Measurements from ENCODE around the gene SERTAD2.

The SERTAD2 gene

GRCh38 chr2:64653109-64654062, at the start of gene SERTAD2:
SERTAD2 (minus strand) TSS chr2:64653913; CDS start chr2:64636871, 17,042 bp downstream.
- peak; percentile 53 for DNase-seq (ENCODE audit: low read depth)

- no peak for DNase-seq (ENCODE audit: low read depth)
These were observed 46.6 kb upstream of the SERTAD2 start for GRCh38 chr2:64700133-64700809.

DNA sequence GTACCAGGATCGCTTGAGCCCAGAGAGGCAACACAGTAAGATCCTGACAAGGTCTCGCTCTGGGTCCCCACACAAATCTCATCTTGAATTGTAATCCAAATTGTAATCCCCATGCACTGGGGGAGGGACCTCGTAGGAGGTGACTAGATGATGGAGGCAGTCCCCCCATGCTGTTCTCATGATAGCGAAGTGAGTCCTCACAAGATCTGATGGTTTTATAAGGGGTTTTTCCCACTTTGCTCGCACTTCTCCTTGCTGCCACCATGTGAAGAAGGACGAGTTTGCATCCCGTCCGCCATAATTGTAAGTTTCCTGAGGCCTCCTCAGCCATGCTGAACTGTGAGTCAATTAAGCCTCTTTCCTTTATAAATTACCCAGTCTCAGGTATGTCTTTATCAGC, 46.0 kb upstream of the SERTAD2 start:
- no peak for DNase-seq (ENCODE audit: low read depth)

DNA sequence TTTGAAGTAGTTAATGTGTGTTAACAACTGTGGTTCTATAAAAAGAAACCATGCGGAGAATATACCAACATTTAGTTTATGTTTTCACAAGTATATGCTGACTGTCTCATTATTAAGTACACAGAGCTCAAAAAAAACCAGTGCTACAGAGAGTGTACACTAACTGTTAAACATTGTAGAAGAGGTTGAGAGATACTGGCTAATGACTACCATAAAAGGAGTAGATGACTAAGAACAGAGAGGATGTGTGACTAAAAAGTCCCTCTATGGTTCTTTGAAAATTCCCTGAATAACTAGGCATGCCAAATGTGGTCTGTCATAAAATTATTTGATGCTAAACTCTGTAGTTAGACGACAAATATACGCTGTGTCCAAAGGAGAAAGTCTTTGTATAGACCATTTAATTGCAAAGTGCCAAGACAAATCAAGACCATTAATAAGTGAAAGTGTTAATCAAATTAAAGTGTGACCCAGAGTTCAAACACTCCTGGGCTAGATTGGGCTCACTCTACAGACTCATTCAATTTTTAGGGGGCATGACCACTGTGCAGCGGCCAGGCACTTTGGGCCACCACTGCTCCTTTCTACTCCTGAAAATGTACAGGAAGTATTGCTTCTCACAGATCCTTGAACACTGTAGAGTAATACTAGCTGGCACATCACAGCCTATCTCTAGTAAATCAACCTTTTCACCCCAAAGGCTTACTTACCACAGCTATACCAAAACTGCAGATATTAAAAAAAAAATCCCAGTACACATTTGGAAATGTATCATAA, 45.1 kb upstream of the SERTAD2 start:
- DNase-seq (ENCODE audit: low read depth): no peak

DNA sequence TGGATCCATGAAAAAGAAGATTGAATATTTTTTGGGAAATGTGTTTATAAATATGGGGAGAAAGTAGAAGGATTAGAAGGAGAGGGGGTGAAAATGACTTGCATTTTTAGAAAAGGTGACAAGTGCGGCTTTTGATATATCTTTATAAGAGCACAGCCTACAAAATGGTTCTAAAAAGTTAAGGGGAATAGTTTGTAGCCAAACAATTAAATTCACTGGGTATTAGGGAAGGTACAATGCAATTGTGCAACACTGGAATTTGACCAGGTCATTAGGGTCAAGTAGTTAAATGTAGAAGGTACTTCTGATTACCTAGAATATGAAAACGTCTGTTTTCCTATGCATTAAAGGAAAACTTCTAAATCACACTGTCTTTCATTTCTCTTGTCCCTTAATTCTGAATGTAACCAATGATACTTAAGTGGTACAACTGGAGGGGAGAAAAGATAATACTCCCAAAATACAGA, 44.5 kb upstream of the SERTAD2 start:
- DNase-seq (ENCODE audit: low read depth): no peak

DNA sequence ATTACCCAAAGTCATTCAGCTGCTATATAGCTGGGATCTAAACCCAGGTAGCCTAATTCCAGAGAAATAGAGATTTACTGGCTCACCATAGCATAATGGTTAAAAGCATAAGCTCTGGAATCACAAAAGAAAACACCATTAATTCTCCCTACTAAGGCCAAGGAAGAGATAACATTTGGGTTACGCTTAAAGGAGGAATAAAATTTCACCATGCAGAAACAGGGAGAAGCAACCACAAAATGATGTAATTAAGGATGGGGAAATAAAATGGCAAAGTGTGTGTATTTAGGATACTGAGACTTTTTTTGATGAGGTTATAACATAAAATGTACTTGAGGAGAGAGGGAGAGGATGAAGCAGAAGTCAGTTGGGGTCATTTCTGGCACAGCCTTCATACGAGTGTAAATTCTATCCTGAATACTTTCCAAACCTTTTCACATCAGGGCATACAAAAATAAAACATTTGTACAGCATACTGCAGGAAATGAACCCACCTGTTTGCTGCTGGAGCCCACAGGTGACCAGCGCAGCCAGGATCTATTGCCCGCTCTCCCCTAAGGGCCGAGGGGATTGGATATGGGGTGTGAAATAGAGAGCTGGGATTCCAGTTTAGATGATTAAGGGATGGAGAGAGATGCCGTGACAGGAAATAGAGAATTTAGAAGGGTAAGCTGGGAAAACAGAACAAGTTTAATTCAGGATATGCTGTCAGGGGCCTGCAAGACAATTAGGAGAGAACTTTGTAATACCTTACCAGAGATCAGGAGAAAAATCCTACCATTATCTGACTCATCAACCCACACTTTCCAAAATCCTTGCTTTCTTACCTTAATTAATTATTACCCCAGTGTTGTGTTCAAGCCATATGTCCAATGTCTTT, 43.8 kb upstream of the SERTAD2 start:
- no peak for DNase-seq (ENCODE audit: low read depth)

DNA sequence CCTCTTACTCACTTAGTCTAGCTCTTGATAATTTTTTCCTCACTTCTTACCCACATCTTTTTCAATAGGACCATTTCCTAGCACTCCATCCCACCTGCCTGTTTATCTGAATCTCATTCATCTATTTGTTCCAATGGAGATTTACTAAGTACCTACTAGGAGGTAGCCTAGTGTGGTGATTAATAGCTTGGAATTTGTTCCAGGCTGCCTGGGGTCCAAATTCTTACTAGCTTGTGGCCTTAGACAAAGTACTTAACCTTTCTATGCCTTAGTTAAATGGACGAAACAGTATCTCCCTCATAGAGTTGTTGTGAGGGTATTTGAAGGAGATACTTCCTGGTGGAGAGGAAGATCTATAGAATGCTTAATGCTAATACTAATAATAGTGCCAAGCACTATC, 42.9 kb upstream of the SERTAD2 start:
- DNase-seq (ENCODE audit: low read depth): no peak

DNA sequence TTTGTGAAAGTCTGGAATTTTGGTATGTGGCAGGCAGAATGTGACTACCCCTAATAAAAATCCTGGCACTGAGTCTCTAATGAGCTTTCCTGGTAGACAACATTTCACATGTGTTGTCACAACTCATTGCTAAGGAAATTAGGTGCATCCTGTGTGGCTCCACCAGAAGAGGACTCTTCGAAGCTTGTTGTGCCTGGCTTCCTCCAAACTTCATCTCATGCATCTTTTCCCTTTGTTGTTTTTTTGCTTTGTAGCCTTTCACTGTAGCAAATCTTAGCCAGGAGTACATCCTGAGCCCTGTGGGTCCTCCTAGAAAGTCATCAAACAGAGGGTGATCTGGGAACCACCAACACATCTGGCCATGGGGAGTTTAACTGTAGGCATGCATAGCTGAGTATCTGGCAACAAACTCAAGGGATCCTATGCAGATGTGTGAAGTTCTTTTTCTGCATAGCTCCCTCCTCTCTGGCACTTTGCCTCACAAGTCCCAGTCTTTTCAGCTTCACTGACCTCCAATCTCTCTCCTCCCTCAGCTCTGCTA, 42.1 kb upstream of the SERTAD2 start:
- DNase-seq (ENCODE audit: low read depth): no peak

GRCh38 chr2:64692401-64692800, 38.7 kb upstream of the SERTAD2 start:
- DNase-seq (ENCODE audit: low read depth): no peak

DNA sequence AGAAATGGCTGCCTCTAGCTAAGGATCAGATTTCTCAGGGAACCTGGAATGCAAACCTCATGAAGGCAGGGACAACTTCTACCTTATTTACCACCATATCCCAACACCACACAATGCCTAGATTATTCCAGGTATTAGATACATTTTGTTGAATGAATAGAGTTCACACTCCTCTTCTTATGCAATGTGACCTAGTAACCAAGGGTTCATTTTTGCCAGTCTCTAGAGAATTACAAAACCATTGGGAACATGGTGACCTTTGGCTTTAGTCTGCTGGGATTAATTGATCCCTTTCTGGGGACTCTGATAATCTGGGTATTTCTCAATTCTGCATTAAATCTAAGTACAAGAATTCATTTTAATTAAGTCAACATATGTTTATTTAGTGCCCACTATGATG, 35.2 kb upstream of the SERTAD2 start:
- DNase-seq (ENCODE audit: low read depth): no peak

GRCh38 chr2:64686283-64686956, 32.7 kb upstream of the SERTAD2 start:
- DNase-seq (ENCODE audit: low read depth): no peak

- no peak for DNase-seq (ENCODE audit: low read depth)
These were observed 31.7 kb upstream of the SERTAD2 start for GRCh38 chr2:64685430-64685829.

- DNase-seq (ENCODE audit: low read depth): no peak
These were observed 30.2 kb upstream of the SERTAD2 start for GRCh38 chr2:64683771-64684510.

DNA sequence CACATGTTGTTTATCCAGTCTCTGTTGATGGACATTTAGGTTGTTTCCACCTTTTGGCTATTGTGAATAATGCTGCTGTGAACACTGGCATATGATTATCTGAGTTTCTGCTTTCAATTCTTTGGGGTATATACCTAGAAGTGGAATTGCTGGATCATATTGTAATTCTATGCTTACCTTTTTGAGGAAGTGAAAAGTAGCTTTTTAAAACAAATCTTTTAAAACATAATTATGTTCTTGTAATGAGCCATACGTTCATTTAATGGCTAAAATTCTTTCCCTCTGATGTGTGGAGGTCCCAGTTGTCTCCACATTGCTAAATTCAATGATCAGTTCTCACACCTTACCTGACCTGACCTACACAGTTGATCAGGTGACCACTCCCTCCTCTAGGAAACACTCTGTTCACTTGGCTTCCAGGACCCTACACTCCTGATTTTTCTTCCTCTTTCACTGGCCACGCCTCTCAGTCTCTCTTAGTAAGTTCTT, 27.8 kb upstream of the SERTAD2 start:
- DNase-seq (ENCODE audit: low read depth): no peak

DNA sequence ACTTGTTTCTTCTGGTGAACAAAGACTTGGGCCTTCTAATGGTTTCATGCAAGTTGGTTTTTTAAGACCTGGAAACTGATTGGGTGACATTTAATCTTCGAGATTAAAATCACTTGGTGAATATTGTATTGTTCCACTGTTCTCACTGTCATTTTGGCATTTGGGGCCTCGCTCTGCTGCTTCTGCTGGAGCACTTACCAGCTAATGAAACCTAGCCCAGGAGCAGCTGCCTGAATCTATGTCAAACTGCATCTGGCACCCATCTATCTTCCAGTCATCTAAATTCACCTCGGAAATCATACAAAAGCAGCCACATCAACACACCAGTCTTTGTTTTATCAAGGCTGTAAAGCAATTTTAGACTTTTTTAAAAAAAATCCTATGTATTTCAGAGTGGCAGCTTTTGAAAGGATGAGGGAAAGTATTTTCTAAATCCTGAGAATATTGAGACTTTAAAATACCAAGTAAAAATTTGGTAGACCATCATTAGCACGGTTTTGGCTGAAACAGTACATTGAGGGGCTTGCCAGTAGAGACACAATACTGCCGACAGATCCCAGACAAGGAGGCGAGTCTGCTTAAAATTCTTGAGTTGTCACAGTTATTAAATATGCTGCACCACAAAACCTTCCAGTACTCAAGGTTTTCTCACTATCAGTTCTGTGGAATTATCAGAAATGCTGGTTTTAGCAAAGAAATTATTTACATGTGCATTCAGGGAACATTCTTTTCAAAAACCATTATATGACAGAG, 26.1 kb upstream of the SERTAD2 start:
- DNase-seq (ENCODE audit: low read depth): no peak

DNA sequence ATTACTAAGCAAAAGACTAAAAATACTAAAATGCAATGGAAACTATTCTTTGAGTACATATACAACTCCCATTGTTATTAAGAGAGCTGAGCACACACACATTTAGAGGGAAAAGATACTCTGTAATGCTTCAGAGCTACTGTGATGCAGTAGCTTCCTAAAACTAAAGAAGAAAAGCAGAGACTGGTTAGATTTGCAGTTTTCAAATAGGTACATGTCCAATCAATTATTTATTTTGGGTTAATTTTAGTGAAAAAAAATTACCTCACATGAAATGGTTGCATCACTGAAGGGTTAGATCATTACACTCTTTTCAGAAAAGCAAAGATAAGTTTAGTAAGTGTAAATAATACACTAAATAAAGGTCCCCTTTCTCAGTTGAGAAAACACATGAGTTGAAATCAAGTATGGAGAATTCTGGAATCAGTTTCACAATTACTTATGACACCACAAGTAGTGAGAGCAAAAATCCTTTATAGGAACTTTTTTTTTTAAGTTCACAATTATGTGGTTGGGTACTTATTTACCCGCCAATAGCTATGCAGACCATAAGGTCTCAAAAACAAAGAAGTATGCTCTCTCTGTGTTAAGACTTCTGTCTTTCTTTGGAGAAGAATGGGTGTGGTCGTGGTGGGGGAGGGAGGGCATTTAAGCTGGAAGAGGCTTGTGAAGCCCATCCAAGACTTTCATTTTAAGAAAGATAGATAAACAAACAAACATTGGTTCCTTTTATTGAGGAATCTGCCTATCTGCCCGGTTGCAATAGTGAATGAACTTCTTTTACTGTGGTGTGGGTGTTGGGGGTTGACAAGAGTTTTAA, 25.3 kb upstream of the SERTAD2 start:
- no peak for DNase-seq (ENCODE audit: low read depth)

DNA sequence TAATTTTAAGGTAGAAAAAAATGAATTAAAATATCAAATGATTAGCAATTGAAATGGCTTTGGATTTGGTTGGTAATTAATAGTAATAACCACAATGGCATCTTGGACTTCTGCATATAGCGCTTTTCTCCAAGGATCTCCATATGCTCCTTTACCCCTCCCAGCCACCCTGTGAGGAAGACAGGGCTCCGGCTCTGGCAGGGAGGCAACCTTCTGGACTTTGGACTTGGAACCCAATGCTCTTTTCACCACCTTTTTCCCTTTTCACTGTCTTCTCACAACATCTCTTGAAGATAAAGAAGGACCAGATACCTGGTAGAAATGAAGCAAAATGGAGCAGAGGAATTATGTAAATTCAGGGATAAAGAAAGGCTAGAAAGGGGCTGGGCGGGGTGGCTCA, 23.8 kb upstream of the SERTAD2 start:
- DNase-seq (ENCODE audit: low read depth): no peak

- DNase-seq (ENCODE audit: low read depth): no peak
These were observed 22.1 kb upstream of the SERTAD2 start for GRCh38 chr2:64675860-64676259.

Data from stimulated activated CD8-positive, alpha-beta memory T cell treated with anti-CD3 and anti-CD28 coated beads, Interleukin-15, amount 100 ng/mL, for 1 hour (primary cell).